Fibroblast of mammary gland (primary cell): Measurements from ENCODE around the gene RAB3IP.

Experiments
- DNase-seq: peaks from one replicate; pipeline ENCODE4 v3.0.0-alpha.2; 2010; ENCODE audit warnings: low read depth
- H3K4me3 ChIP-seq: 2 replicates; pipeline ENCODE4 v1.5.1; 2011; ENCODE audit warnings: low read depth, mild to moderate bottlenecking, low read length, moderate library complexity; ENCODE audit not compliant: control insufficient read depth
- CTCF ChIP-seq: conservative IDR thresholded peaks from 2 replicates; pipeline ENCODE4 v1.5.1; 2011; ENCODE audit warnings: low read depth, low read length, inconsistent platforms; ENCODE audit not compliant: control insufficient read depth, insufficient read depth

The RAB3IP gene

GRCh38 chr12:69738351-69739286, at the start of gene RAB3IP:
Gene RAB3IP (plus strand): TSS chr12:69738860. CDS start chr12:69755409, 16,549 bp downstream.
- no peak for TF ChIP-seq CTCF
- H3K4me3 ChIP-seq, result peak within 1 kb of the TSS; percentile 69
- DNase-seq, result peak; percentile 59

GRCh38 chr12:69689638-69690037, 49.0 kb upstream of the RAB3IP start:
- no peak overlapping the region for H3K4me3 ChIP-seq

GRCh38 chr12:69694123-69694522, 44.5 kb upstream of the RAB3IP start:
- H3K4me3 ChIP-seq, result no peak overlapping the region
- TF ChIP-seq CTCF, result no peak

More at GRCh38 chr12:69689638-69690037, 49.0 kb upstream of the RAB3IP start:
- DNase-seq, result no peak
- TF ChIP-seq CTCF, result no peak

GRCh38 chr12:69698054-69698453, 40.6 kb upstream of the RAB3IP start:
- TF ChIP-seq CTCF, result no peak
- DNase-seq, result no peak
- H3K4me3 ChIP-seq, result no peak overlapping the region

More at GRCh38 chr12:69694123-69694522, 44.5 kb upstream of the RAB3IP start:
- DNase-seq, result no peak

GRCh38 chr12:69698769-69699540, 39.7 kb upstream of the RAB3IP start, which contains the start of gene BEST3:
Gene BEST3 (minus strand): TSS chr12:69699303. CDS start chr12:69697798, 1,505 bp downstream.
- no peak within 1 kb of the TSS for H3K4me3 ChIP-seq
- DNase-seq, result no peak
- TF ChIP-seq CTCF, result no peak

GRCh38 chr12:69701826-69702225, 36.8 kb upstream of the RAB3IP start:
- H3K4me3 ChIP-seq, result no peak overlapping the region
- no peak for TF ChIP-seq CTCF
- no peak for DNase-seq
